Measurements from ENCODE around the gene DOCK2. TPM values are rescaled to one million over a fixed set of nuclear protein-coding genes. Genes with fewer than 3 reads are reported as not detected.

Gene DOCK2
- polyA plus RNA-seq, 2 of the 4 experiments (the other 2 are of a cell fraction): 2.1 to 4.6 TPM

DNA sequence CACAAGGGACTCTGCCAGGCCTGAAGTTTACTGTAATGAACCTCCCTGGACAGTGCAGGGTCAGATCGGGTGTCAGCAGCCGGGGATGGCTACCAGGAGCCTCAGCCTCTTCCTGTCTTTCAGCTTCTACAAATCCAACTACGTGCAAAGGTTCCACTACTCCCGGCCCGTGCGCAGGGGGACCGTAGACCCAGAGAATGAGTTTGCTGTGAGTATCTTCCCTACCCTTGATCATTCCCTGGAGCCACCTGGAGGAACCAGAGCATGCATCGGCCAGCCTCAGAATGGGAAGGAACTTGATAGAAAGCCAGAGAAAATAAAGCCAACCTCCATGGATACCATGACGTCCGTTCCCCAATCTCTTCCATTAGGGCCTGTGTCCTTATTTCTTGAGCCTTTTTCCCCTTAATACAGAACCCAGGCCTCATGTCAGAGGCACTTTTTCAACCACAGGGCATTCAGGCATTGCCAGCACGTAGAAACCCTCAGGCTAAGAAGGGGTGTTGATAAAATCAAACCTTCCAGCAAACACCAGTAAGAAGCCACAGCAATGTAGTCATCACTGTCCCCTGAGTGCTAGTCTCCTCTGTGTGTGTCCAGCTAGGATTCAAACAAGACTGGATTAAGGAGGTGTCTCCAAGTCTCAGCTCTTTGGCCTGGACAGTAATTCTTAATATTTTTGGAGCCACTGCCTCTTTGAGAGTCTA is 419.6 kb downstream of the DOCK2 start:
- Histone ChIP-seq H3K4me1 (no peaks in the 10 kb centered on the region), H3K27ac (no peak overlapping the region), H3K4me3 (no peak overlapping the region), H3K9me3 (peaks cover 6% of the 10 kb centered on the region; the same call in 1 of the 3 replicates), H3K4me2 (no peak overlapping the region)
- ChIA-PET CTCF (interaction anchor here (2.5 kb wide), 1 partner anchor 14 kb away, joined by 11 read pairs; no protein-coding TSS in a partner anchor), POLR2A (no interaction called here)
- TF ChIP-seq HOXB13 (CRISPR knock-in tag; IDR thresholded peaks at IDR 0.05; ENCODE audit: low read depth) (no peak), SREBF2 (IDR thresholded peaks at IDR 0.05) (no peak), SMC3 (IDR thresholded peaks at IDR 0.05) (no peak), KDM5A (IDR thresholded peaks at IDR 0.05) (no peak), CHD4 (IDR thresholded peaks at IDR 0.05; ENCODE audit: borderline replicate concordance) (no peak)
- TF ChIP-seq, protein P1, sequence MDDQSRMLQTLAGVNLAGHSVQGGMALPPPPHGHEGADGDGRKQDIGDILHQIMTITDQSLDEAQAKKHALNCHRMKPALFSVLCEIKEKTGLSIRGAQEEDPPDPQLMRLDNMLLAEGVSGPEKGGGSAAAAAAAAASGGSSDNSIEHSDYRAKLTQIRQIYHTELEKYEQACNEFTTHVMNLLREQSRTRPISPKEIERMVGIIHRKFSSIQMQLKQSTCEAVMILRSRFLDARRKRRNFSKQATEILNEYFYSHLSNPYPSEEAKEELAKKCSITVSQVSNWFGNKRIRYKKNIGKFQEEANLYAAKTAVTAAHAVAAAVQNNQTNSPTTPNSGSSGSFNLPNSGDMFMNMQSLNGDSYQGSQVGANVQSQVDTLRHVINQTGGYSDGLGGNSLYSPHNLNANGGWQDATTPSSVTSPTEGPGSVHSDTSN (IDR thresholded peaks at IDR 0.05): no peak
- 78% methylated on average over 11 of the region's 11 CpGs for whole genome bisulfite sequencing (ENCODE audit: missing lambda C conversion rate)
- no peak for DNase-seq (ENCODE audit: low read depth in 1 of 2, low spot score in 1 of 2)
- no peak for FAIRE-seq
- no peak for ATAC-seq

DNA sequence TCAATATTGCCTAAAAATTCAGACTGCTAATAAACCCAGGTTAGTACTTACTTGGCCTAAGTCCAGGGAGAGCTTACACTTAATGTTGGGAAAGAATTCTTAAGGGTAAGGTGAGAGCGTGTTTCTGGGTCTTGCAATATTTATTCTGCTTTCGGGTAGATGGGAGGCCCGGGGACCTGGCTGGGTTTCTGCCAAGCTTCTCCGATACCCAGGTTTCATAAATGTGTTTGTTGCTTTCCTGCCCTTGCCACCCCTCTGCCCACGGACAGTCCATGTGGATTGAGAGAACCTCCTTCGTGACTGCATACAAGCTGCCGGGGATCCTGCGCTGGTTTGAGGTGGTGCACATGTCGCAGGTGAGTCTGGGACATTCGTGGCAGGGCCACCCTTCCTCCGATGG is 420.2 kb downstream of the DOCK2 start:
- Histone ChIP-seq H3K9me3 (peaks cover 6% of the 10 kb centered on the region; the same call in 1 of the 3 replicates), H3K4me2 (no peak overlapping the region), H3K27ac (no peak overlapping the region), H3K4me3 (no peak overlapping the region), H3K4me1 (no peaks in the 10 kb centered on the region)
- FAIRE-seq (no peak), DNase-seq (ENCODE audit: low read depth in 1 of 2, low spot score in 1 of 2) (no peak), ATAC-seq (no peak)
- TF ChIP-seq FOSL2 (IDR thresholded peaks at IDR 0.05): no peak
- TF ChIP-seq FOSL2 (CRISPR knock-in tag; IDR thresholded peaks at IDR 0.05): no peak
- TF ChIP-seq, protein P2, sequence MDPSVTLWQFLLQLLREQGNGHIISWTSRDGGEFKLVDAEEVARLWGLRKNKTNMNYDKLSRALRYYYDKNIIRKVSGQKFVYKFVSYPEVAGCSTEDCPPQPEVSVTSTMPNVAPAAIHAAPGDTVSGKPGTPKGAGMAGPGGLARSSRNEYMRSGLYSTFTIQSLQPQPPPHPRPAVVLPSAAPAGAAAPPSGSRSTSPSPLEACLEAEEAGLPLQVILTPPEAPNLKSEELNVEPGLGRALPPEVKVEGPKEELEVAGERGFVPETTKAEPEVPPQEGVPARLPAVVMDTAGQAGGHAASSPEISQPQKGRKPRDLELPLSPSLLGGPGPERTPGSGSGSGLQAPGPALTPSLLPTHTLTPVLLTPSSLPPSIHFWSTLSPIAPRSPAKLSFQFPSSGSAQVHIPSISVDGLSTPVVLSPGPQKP (IDR thresholded peaks at IDR 0.05; ENCODE audit: low read depth, low read length): no peak
- no peak for TF ChIP-seq MAZ (IDR thresholded peaks at IDR 0.05; ENCODE audit: borderline replicate concordance, low read depth, low read length)
- TF ChIP-seq, protein P3, sequence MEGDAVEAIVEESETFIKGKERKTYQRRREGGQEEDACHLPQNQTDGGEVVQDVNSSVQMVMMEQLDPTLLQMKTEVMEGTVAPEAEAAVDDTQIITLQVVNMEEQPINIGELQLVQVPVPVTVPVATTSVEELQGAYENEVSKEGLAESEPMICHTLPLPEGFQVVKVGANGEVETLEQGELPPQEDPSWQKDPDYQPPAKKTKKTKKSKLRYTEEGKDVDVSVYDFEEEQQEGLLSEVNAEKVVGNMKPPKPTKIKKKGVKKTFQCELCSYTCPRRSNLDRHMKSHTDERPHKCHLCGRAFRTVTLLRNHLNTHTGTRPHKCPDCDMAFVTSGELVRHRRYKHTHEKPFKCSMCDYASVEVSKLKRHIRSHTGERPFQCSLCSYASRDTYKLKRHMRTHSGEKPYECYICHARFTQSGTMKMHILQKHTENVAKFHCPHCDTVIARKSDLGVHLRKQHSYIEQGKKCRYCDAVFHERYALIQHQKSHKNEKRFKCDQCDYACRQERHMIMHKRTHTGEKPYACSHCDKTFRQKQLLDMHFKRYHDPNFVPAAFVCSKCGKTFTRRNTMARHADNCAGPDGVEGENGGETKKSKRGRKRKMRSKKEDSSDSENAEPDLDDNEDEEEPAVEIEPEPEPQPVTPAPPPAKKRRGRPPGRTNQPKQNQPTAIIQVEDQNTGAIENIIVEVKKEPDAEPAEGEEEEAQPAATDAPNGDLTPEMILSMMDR (IDR thresholded peaks at IDR 0.05): no peak
- TF ChIP-seq GATA3 (IDR thresholded peaks at IDR 0.05; ENCODE audit: borderline replicate concordance): no peak
- no peak for TF ChIP-seq HDAC2 (IDR thresholded peaks at IDR 0.05)
- TF ChIP-seq, protein P4, sequence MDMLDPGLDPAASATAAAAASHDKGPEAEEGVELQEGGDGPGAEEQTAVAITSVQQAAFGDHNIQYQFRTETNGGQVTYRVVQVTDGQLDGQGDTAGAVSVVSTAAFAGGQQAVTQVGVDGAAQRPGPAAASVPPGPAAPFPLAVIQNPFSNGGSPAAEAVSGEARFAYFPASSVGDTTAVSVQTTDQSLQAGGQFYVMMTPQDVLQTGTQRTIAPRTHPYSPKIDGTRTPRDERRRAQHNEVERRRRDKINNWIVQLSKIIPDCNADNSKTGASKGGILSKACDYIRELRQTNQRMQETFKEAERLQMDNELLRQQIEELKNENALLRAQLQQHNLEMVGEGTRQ (IDR thresholded peaks at IDR 0.05): no peak
- TF ChIP-seq, protein P1 (IDR thresholded peaks at IDR 0.05): no peak
- no peak for TF ChIP-seq BHLHE40 (IDR thresholded peaks at IDR 0.05; ENCODE audit: low read depth, low read length)
- TF ChIP-seq, protein P5, sequence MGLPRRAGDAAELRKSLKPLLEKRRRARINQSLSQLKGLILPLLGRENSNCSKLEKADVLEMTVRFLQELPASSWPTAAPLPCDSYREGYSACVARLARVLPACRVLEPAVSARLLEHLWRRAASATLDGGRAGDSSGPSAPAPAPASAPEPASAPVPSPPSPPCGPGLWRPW (IDR thresholded peaks at IDR 0.05): no peak
- TF ChIP-seq RCOR1 (IDR thresholded peaks at IDR 0.05; ENCODE audit: low read depth, low read length): no peak
- TF ChIP-seq CBX8 (IDR thresholded peaks at IDR 0.05): no peak
- TF ChIP-seq, protein P6, sequence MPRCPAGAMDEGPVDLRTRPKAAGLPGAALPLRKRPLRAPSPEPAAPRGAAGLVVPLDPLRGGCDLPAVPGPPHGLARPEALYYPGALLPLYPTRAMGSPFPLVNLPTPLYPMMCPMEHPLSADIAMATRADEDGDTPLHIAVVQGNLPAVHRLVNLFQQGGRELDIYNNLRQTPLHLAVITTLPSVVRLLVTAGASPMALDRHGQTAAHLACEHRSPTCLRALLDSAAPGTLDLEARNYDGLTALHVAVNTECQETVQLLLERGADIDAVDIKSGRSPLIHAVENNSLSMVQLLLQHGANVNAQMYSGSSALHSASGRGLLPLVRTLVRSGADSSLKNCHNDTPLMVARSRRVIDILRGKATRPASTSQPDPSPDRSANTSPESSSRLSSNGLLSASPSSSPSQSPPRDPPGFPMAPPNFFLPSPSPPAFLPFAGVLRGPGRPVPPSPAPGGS (IDR thresholded peaks at IDR 0.05): no peak
- WGBS (ENCODE audit: missing lambda C conversion rate): 70% methylated on average over 11 of the region's 11 CpGs
- POLR2A ChIA-PET: no interaction called here
- CTCF ChIA-PET: interaction anchor here (2.5 kb wide), 1 partner anchor 14 kb away, joined by 11 read pairs; no protein-coding TSS in a partner anchor

Measured in A549 (cell line).